HEK293 (cell line): Measurements from ENCODE around the gene USE1.

Source experiments
- CTCF ChIA-PET: fragments of 350-600 bp; formaldehyde crosslinking; extraction: SDS; loops from one replicate; lab custom pipeline; 2021; ENCODE audit warnings: antibody characterized with exemption; lab: Yijun Ruan, JAX
- POLR2A ChIA-PET: fragments of 300-600 bp; formaldehyde crosslinking; extraction: SDS; loops from one replicate; lab custom pipeline; 2020; ENCODE audit warnings: antibody characterized with exemption, inconsistent platforms; lab: Yijun Ruan, JAX
- H3K27ac ChIP-seq: fragments of 200-500 bp; sonication (Bioruptor generic); 2 replicates; pipeline ENCODE4 v1.5.1; 2014; ENCODE audit warnings: low read depth, low read length, control low read depth, inconsistent platforms; ENCODE audit errors: extremely low read depth
- H3K36me3 ChIP-seq, 2 experiments: fragments of 200-500 bp in 1 of 2; sonication (Bioruptor generic) in 1 of 2; 1 replicate in 1 of 2; 2 replicates in 1 of 2; pipeline ENCODE4 v1.5.1; 2014 to 2017; ENCODE audit warnings: inconsistent platforms in 2 of 2, low read length in 2 of 2; ENCODE audit not compliant: control insufficient read depth in 2 of 2, insufficient read depth in 1 of 2
- H3K4me1 ChIP-seq: fragments of 200-500 bp; sonication (Bioruptor generic); 2 replicates; pipeline ENCODE4 v1.5.1; 2014; ENCODE audit warnings: mild to moderate bottlenecking, low read length, inconsistent platforms; ENCODE audit not compliant: control insufficient read depth, insufficient read depth
- H3K4me3 ChIP-seq: 2 replicates; pipeline ENCODE4 v1.5.1; 2011; ENCODE audit warnings: low read depth, mild to moderate bottlenecking, control low read depth, low read length, moderate library complexity
- H3K9me3 ChIP-seq: fragments of 200-500 bp; sonication (Bioruptor generic); 2 replicates; pipeline ENCODE4 v1.5.1; 2014; ENCODE audit warnings: low read depth, low read length, inconsistent platforms; ENCODE audit not compliant: control insufficient read depth, insufficient read depth
- MEIS1 ChIP-seq: sonication (generic); formaldehyde crosslinking; IDR thresholded peaks from 2 replicates; pipeline ENCODE4 v1.8.1; 2022; ENCODE audit warnings: missing genetic modification reagents, mild to moderate bottlenecking, borderline replicate concordance
- SCRT1 ChIP-seq: fragments of 450-650 bp; formaldehyde crosslinking; IDR thresholded peaks from 2 replicates; pipeline ENCODE4 v1.5.1; 2016; ENCODE audit warnings: missing biosample characterization, missing genetic modification characterization, borderline replicate concordance
- SCRT2 ChIP-seq: fragments of 450-650 bp; formaldehyde crosslinking; IDR thresholded peaks from 2 replicates; pipeline ENCODE4 v1.5.1; 2016; ENCODE audit warnings: missing biosample characterization, missing genetic modification characterization
- SP7 ChIP-seq: fragments of 450-650 bp; formaldehyde crosslinking; IDR thresholded peaks from 2 replicates; pipeline ENCODE4 v1.5.1; 2016; ENCODE audit warnings: missing biosample characterization, missing genetic modification characterization
- TCF7L2 ChIP-seq: IDR thresholded peaks from 2 replicates; pipeline ENCODE4 v1.6.1; 2011; ENCODE audit warnings: low read depth, mild to moderate bottlenecking, inconsistent platforms, low read length, moderate library complexity, borderline replicate concordance
- TRIM28 ChIP-seq: IDR thresholded peaks from 2 replicates; pipeline ENCODE4 v1.6.1; 2011; ENCODE audit warnings: low read length, control low read depth, borderline replicate concordance
- ZFHX2 ChIP-seq: fragments of 450-650 bp; formaldehyde crosslinking; conservative IDR thresholded peaks from 2 replicates; pipeline ENCODE4 v1.5.1; 2016; ENCODE audit warnings: missing biosample characterization, missing genetic modification characterization
- ZFP3 ChIP-seq: fragments of 450-650 bp; formaldehyde crosslinking; IDR thresholded peaks from 2 replicates; pipeline ENCODE4 v1.5.1; 2016; ENCODE audit warnings: low read depth, missing biosample characterization, missing genetic modification characterization
- ZNF132 ChIP-seq: fragments of 450-650 bp; formaldehyde crosslinking; IDR thresholded peaks from 2 replicates; pipeline ENCODE4 v1.5.1; 2017; ENCODE audit warnings: missing biosample characterization, missing genetic modification characterization, borderline replicate concordance
- ZNF155 ChIP-seq: fragments of 450-650 bp; formaldehyde crosslinking; IDR thresholded peaks from 2 replicates; pipeline ENCODE4 v1.5.1; 2016; ENCODE audit warnings: missing biosample characterization, missing genetic modification characterization
- ZNF2 ChIP-seq: fragments of 450-650 bp; formaldehyde crosslinking; IDR thresholded peaks from 2 replicates; pipeline ENCODE4 v1.5.1; 2016; ENCODE audit warnings: missing biosample characterization, missing genetic modification characterization
- ZNF324 ChIP-seq: fragments of 450-650 bp; formaldehyde crosslinking; IDR thresholded peaks from 2 replicates; pipeline ENCODE4 v1.5.1; 2016; ENCODE audit warnings: missing biosample characterization, missing genetic modification characterization
- ZNF560 ChIP-seq: fragments of 450-650 bp; formaldehyde crosslinking; IDR thresholded peaks from 2 replicates; pipeline ENCODE4 v1.5.1; 2017; ENCODE audit warnings: missing biosample characterization, missing genetic modification characterization, borderline replicate concordance
- ZNF629 ChIP-seq: fragments of 450-650 bp; formaldehyde crosslinking; IDR thresholded peaks from 2 replicates; pipeline ENCODE4 v1.5.1; 2017; ENCODE audit warnings: missing biosample characterization, missing genetic modification characterization
- ZNF777 ChIP-seq: fragments of 450-650 bp; formaldehyde crosslinking; IDR thresholded peaks from 2 replicates; pipeline ENCODE4 v1.5.1; 2017; ENCODE audit warnings: missing biosample characterization, missing genetic modification characterization, borderline replicate concordance
- TF ChIP-seq, protein P1 (sequence below): fragments of 450-650 bp; formaldehyde crosslinking; IDR thresholded peaks from 2 replicates; pipeline ENCODE4 v1.5.1; 2016; ENCODE audit warnings: missing biosample characterization, missing genetic modification characterization, low read depth
- TF ChIP-seq, protein P2 (sequence below): fragments of 450-650 bp; formaldehyde crosslinking; optimal IDR thresholded peaks from 2 replicates; pipeline ENCODE3; 2016; ENCODE audit warnings: missing biosample characterization, mild to moderate bottlenecking, missing genetic modification characterization
- TF ChIP-seq, protein P3 (sequence below): fragments of 450-650 bp; formaldehyde crosslinking; IDR thresholded peaks from 2 replicates; pipeline ENCODE4 v1.5.1; 2017; ENCODE audit warnings: missing biosample characterization, missing genetic modification characterization
- TF ChIP-seq, protein P4 (sequence below): fragments of 450-650 bp; formaldehyde crosslinking; IDR thresholded peaks from 2 replicates; pipeline ENCODE4 v1.5.1; 2017; ENCODE audit warnings: missing biosample characterization, missing genetic modification characterization
- TF ChIP-seq, protein P5 (sequence below): fragments of 450-650 bp; formaldehyde crosslinking; IDR thresholded peaks from 2 replicates; pipeline ENCODE4 v1.5.1; 2016; ENCODE audit warnings: missing biosample characterization, missing genetic modification characterization

Gene USE1

DNA sequence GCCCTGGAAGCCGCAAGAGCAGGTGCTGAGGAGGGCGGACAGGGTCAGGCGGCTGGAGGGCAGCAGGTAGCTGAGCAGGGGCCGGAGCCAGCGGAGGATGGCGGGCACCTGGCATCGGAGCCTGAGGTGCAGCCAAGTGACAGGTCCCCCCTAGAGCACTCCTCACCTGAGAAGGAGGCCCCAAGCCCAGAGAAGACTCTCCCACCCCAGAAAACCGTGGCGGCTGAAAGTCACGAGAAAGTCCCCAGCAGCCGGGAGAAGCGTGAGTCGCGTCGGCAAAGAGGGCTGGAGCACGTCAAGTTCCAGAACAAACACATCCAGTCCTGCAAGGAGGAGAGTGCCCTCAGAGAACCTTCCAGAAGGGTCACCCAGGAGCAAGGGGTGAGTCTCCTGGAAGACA lies 20.5 kb upstream of the USE1 start:
- Histone ChIP-seq H3K27ac (no peak overlapping the region), H3K4me1 (no peaks in the 10 kb centered on the region), H3K4me3 (no peak overlapping the region), H3K9me3 (no peaks in the 10 kb centered on the region), H3K36me3 (peaks cover 3 to 42% of the 10 kb centered on the region in 2 experiments; a peak in 2 of 3 replicates)
- TF ChIP-seq, protein P1, sequence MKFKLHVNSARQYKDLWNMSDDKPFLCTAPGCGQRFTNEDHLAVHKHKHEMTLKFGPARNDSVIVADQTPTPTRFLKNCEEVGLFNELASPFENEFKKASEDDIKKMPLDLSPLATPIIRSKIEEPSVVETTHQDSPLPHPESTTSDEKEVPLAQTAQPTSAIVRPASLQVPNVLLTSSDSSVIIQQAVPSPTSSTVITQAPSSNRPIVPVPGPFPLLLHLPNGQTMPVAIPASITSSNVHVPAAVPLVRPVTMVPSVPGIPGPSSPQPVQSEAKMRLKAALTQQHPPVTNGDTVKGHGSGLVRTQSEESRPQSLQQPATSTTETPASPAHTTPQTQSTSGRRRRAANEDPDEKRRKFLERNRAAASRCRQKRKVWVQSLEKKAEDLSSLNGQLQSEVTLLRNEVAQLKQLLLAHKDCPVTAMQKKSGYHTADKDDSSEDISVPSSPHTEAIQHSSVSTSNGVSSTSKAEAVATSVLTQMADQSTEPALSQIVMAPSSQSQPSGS (tag by site-specific recombination): no peak
- TF ChIP-seq ZNF132: no peak
- no peak for TF ChIP-seq SCRT2
- TF ChIP-seq ZFP3: no peak
- TF ChIP-seq ZNF2 (tag by site-specific recombination): no peak
- TF ChIP-seq, protein P2, sequence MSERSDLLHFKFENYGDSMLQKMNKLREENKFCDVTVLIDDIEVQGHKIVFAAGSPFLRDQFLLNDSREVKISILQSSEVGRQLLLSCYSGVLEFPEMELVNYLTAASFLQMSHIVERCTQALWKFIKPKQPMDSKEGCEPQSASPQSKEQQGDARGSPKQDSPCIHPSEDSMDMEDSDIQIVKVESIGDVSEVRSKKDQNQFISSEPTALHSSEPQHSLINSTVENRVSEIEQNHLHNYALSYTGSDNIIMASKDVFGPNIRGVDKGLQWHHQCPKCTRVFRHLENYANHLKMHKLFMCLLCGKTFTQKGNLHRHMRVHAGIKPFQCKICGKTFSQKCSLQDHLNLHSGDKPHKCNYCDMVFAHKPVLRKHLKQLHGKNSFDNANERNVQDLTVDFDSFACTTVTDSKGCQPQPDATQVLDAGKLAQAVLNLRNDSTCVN: no peak
- no peak for TF ChIP-seq ZNF629
- TF ChIP-seq, protein P3, sequence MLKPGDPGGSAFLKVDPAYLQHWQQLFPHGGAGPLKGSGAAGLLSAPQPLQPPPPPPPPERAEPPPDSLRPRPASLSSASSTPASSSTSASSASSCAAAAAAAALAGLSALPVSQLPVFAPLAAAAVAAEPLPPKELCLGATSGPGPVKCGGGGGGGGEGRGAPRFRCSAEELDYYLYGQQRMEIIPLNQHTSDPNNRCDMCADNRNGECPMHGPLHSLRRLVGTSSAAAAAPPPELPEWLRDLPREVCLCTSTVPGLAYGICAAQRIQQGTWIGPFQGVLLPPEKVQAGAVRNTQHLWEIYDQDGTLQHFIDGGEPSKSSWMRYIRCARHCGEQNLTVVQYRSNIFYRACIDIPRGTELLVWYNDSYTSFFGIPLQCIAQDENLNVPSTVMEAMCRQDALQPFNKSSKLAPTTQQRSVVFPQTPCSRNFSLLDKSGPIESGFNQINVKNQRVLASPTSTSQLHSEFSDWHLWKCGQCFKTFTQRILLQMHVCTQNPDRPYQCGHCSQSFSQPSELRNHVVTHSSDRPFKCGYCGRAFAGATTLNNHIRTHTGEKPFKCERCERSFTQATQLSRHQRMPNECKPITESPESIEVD (tag by site-specific recombination): no peak
- TF ChIP-seq ZFHX2 (tag by site-specific recombination): no peak
- TF ChIP-seq ZNF777 (tag by site-specific recombination): no peak
- TF ChIP-seq TCF7L2: no peak
- no peak for TF ChIP-seq TRIM28
- TF ChIP-seq, protein P4, sequence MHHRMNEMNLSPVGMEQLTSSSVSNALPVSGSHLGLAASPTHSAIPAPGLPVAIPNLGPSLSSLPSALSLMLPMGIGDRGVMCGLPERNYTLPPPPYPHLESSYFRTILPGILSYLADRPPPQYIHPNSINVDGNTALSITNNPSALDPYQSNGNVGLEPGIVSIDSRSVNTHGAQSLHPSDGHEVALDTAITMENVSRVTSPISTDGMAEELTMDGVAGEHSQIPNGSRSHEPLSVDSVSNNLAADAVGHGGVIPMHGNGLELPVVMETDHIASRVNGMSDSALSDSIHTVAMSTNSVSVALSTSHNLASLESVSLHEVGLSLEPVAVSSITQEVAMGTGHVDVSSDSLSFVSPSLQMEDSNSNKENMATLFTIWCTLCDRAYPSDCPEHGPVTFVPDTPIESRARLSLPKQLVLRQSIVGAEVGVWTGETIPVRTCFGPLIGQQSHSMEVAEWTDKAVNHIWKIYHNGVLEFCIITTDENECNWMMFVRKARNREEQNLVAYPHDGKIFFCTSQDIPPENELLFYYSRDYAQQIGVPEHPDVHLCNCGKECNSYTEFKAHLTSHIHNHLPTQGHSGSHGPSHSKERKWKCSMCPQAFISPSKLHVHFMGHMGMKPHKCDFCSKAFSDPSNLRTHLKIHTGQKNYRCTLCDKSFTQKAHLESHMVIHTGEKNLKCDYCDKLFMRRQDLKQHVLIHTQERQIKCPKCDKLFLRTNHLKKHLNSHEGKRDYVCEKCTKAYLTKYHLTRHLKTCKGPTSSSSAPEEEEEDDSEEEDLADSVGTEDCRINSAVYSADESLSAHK (tag by site-specific recombination): no peak
- TF ChIP-seq MEIS1 (CRISPR knock-in tag): no peak
- no peak for TF ChIP-seq SCRT1 (tag by site-specific recombination)
- TF ChIP-seq ZNF155 (tag by site-specific recombination): no peak
- TF ChIP-seq ZNF324 (tag by site-specific recombination): no peak
- TF ChIP-seq SP7 (tag by site-specific recombination): no peak
- TF ChIP-seq, protein P5, sequence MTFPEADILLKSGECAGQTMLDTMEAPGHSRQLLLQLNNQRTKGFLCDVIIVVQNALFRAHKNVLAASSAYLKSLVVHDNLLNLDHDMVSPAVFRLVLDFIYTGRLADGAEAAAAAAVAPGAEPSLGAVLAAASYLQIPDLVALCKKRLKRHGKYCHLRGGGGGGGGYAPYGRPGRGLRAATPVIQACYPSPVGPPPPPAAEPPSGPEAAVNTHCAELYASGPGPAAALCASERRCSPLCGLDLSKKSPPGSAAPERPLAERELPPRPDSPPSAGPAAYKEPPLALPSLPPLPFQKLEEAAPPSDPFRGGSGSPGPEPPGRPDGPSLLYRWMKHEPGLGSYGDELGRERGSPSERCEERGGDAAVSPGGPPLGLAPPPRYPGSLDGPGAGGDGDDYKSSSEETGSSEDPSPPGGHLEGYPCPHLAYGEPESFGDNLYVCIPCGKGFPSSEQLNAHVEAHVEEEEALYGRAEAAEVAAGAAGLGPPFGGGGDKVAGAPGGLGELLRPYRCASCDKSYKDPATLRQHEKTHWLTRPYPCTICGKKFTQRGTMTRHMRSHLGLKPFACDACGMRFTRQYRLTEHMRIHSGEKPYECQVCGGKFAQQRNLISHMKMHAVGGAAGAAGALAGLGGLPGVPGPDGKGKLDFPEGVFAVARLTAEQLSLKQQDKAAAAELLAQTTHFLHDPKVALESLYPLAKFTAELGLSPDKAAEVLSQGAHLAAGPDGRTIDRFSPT (tag by site-specific recombination): no peak
- no peak for TF ChIP-seq ZNF560
- ChIA-PET POLR2A (no interaction called here), CTCF (no interaction called here)
